Brain pericyte (primary cell): ENCODE results near the gene TMEM92.
"Not testable (repeated sequence)": the region's sequence is repeated elsewhere in the genome, so short reads cannot be mapped to it uniquely, and the experiment has no call there.

ENCODE experiments used
- DNase-seq: peaks from one replicate; pipeline ENCODE4 v3.0.0-alpha.2; 2012; ENCODE audit warnings: low read depth, low spot score

Gene TMEM92

GRCh38 chr17:50262001-50262794 is 12.1 kb upstream of the TMEM92 start:
- no peak for DNase-seq

GRCh38 chr17:50263331-50264262 is 10.7 kb upstream of the TMEM92 start:
- no peak for DNase-seq

GRCh38 chr17:50264263-50265113 is 9.8 kb upstream of the TMEM92 start:
- no peak for DNase-seq

DNA sequence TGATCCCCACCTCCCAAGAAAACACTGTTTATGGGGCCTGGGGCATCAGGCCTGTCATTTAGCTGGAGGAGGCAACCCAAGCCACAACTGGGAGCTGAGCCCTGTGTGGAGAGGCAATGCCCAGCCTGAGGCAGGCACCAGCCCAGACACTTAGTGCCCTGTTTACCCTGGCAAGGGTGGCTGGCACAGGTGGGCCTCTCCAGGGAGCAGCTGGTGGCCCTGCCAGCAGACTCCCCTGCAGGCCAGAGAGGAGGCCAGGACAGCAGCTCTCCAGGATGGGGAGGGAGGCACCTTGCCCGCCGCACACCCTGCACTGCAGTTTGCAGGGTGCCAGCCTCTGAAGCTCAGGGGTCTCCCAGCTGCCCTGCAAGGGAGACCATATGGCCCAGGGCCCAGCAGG is 9.1 kb upstream of the TMEM92 start:
- no peak for DNase-seq

DNA sequence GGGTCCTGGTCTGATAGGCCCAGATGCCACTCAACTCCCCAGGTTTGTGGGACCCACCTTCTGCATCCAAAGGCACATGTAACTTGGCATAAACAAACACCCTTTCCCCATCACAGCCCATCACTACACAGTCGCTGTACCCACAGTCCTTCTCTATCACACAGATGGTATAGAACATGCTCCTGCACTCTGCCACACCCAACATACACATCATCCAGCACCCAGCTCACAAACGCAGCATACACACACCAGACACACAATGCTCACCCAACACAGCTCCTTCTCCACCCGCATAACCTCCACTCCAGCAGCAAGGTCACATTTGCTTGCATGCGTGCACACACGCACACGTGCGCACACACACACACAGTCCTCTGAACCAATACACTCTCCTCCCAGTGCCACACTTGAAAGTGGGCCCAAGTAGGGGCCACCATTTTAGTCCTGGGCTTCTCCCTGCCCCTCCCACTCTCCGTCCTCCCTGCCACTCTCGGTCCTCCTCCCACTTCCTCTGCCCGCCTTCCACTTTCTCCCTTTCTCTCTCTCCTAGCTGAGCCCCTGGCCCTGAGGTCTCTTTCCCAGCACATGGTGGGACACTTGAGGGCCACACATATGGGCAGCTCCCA is 8.5 kb upstream of the TMEM92 start:
- DNase-seq: no peak

GRCh38 chr17:50266384-50267073 is 7.7 kb upstream of the TMEM92 start:
- peak; percentile 83 for DNase-seq

DNA sequence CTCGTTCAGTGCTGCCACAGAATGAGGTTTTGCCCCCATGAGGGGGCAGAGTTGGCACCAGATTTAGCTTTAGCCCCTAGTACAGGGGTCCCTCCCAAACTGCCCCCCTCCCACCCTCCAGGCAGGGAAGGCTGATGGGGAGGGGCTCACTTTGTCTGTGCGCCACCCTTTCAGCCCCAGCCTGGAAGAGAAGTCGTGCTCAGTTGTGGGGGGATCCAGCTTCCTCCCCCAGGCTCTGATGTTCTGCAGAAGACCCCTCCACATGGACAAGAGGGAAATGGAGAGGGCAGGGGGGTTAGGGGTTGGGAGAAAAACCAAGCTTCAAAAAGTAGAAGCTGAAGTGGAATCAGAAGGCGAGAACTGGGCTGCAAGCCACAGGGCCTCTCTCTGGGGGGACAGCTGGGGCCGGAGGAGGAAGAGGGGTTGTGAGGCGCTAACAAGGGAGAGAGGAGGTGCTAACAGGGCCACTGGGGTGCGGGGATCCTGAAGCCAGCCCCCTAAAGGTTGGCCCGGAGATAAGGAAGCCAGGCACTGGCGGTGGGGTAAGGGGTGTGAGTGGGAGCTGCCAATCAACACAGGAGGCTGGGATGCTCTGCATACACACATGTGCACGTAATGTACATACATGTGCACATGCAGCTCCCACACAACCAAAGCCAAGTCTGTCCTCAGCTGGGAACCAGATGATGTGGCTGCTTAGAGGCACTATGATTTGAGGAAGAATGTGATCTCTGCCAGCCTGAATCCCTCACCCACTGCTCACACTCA is 7.0 kb upstream of the TMEM92 start:
- DNase-seq: no peak

GRCh38 chr17:50268026-50268425 is 6.2 kb upstream of the TMEM92 start:
- no peak for DNase-seq

GRCh38 chr17:50268743-50269275 is 5.5 kb upstream of the TMEM92 start:
- no peak for DNase-seq

GRCh38 chr17:50269477-50270434 is 4.5 kb upstream of the TMEM92 start:
- DNase-seq: peak; percentile 73

- peak; percentile 69 for DNase-seq
These were observed 3.6 kb upstream of the TMEM92 start for GRCh38 chr17:50270435-50271362.

DNA sequence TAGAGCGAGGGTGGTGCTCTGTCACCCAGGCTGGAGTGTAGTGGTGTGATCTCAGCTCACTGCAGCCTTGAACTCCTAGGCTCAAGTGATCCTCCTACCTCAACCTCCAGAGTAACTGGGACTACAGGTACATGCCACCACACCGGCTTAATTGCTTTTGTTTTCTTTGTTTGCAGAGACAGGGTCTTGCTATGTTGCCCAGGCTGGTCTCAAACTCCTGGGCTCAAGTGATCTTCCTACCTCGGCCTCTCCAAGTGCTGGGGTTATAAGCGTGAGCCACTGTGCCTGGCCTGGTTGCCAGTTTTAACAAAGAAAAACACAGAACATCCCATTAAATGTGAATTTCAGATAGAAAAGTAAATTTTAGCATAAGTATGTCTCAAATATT is 2.9 kb upstream of the TMEM92 start:
- not testable (repeated sequence) for DNase-seq

DNA sequence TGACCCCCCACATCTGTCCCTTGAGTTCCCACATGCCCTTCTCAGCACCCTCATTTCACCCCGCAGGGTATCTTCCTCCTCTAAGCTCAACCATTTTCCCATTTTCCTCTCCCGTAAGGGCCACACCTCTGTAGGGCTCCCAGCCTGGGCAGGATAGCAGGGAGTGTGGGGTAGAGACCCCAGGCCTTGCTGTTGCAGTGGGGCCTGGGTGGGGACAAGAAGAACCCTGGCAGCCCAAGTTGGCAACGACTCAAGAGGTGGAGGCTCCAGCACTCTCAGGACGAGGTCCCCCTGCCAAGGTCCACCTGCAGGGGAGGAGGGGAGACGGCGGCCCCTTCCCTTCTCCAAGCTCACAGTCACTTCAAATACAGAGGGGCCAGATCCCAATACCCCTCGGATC is 2.0 kb upstream of the TMEM92 start:
- no peak for DNase-seq

GRCh38 chr17:50272711-50273653 is 1.3 kb upstream of the TMEM92 start:
- no peak for DNase-seq

GRCh38 chr17:50273654-50274040 is 619 bp upstream of the TMEM92 start:
- no peak for DNase-seq

- no peak for DNase-seq
These were observed 593 bp downstream of the TMEM92 start for GRCh38 chr17:50274897-50275221.
